RWPE2 (cell line): Measurements from ENCODE around the gene PADI3.

Experiments
- ATAC-seq: fragments of 200-7000 bp; cut with Tn5 transposase; 3 replicates; pipeline ENCODE4 v1.9.1; 2021; ENCODE audit warnings: low read depth
- DNase-seq: peaks from one replicate; pipeline ENCODE4 v3.0.0-alpha.2; 2020; ENCODE audit warnings: low spot score
- H3K27ac ChIP-seq: fragments of 450-650 bp; 2 replicates; pipeline ENCODE4 v1.5.1; 2017; ENCODE audit warnings: mild to moderate bottlenecking; ENCODE audit not compliant: poor library complexity, severe bottlenecking
- H3K27me3 ChIP-seq: fragments of 250-450 bp; sonication (Bioruptor Pico); 2 replicates; pipeline ENCODE4 v1.5.1; 2021; ENCODE audit warnings: mild to moderate bottlenecking, moderate library complexity; ENCODE audit not compliant: insufficient read depth, poor library complexity, severe bottlenecking
- H3K36me3 ChIP-seq: fragments of 250-450 bp; sonication (Bioruptor Pico); 2 replicates; pipeline ENCODE4 v1.5.1; 2020; ENCODE audit warnings: low read depth, mild to moderate bottlenecking, moderate library complexity
- H3K4me1 ChIP-seq: fragments of 250-450 bp; sonication (Bioruptor Pico); 2 replicates; pipeline ENCODE4 v1.5.1; 2021; ENCODE audit warnings: mild to moderate bottlenecking, moderate library complexity; ENCODE audit not compliant: insufficient read depth, poor library complexity, severe bottlenecking
- H3K4me3 ChIP-seq: fragments of 250-450 bp; sonication (Bioruptor Pico); 2 replicates; pipeline ENCODE4 v1.5.1; 2021; ENCODE audit warnings: mild to moderate bottlenecking, moderate library complexity; ENCODE audit not compliant: severe bottlenecking
- H3K9me3 ChIP-seq: fragments of 250-450 bp; sonication (Bioruptor Pico); 2 replicates; pipeline ENCODE4 v1.5.1; 2021; ENCODE audit warnings: mild to moderate bottlenecking, moderate library complexity; ENCODE audit not compliant: severe bottlenecking
- TF ChIP-seq, protein P1 (sequence below): fragments of 450-650 bp; IDR thresholded peaks from one replicate; pipeline ENCODE4 v1.5.1; 2017; ENCODE audit warnings: mild to moderate bottlenecking, moderate library complexity; ENCODE audit not compliant: poor library complexity, severe bottlenecking

The PADI3 gene, protein sequence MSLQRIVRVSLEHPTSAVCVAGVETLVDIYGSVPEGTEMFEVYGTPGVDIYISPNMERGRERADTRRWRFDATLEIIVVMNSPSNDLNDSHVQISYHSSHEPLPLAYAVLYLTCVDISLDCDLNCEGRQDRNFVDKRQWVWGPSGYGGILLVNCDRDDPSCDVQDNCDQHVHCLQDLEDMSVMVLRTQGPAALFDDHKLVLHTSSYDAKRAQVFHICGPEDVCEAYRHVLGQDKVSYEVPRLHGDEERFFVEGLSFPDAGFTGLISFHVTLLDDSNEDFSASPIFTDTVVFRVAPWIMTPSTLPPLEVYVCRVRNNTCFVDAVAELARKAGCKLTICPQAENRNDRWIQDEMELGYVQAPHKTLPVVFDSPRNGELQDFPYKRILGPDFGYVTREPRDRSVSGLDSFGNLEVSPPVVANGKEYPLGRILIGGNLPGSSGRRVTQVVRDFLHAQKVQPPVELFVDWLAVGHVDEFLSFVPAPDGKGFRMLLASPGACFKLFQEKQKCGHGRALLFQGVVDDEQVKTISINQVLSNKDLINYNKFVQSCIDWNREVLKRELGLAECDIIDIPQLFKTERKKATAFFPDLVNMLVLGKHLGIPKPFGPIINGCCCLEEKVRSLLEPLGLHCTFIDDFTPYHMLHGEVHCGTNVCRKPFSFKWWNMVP

GRCh38 chr1:17248781-17249180 lies at the start of gene PADI3:
PADI3 (plus strand) TSS chr1:17249098; CDS start chr1:17249138, 40 bp downstream.
- no peaks in the 10 kb centered on the region for H3K9me3 ChIP-seq
- DNase-seq (no peak), ATAC-seq (peak; percentile 21; the same call in 1 of the 3 replicates)
- H3K27ac ChIP-seq: peak within 1 kb of the TSS; percentile 80
- H3K4me3 ChIP-seq: peak within 1 kb of the TSS; percentile 4
- H3K4me1 ChIP-seq: peaks cover 49% of the 10 kb centered on the region
- TF ChIP-seq, protein P1, sequence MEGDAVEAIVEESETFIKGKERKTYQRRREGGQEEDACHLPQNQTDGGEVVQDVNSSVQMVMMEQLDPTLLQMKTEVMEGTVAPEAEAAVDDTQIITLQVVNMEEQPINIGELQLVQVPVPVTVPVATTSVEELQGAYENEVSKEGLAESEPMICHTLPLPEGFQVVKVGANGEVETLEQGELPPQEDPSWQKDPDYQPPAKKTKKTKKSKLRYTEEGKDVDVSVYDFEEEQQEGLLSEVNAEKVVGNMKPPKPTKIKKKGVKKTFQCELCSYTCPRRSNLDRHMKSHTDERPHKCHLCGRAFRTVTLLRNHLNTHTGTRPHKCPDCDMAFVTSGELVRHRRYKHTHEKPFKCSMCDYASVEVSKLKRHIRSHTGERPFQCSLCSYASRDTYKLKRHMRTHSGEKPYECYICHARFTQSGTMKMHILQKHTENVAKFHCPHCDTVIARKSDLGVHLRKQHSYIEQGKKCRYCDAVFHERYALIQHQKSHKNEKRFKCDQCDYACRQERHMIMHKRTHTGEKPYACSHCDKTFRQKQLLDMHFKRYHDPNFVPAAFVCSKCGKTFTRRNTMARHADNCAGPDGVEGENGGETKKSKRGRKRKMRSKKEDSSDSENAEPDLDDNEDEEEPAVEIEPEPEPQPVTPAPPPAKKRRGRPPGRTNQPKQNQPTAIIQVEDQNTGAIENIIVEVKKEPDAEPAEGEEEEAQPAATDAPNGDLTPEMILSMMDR: no peak
- no peaks in the 10 kb centered on the region for H3K36me3 ChIP-seq
- H3K27me3 ChIP-seq: no peaks in the 10 kb centered on the region

GRCh38 chr1:17199267-17200044 lies 49.4 kb upstream of the PADI3 start:
- ATAC-seq: no peak
- Histone ChIP-seq H3K36me3 (no peaks in the 10 kb centered on the region), H3K4me1 (peaks cover 6% of the 10 kb centered on the region), H3K9me3 (no peaks in the 10 kb centered on the region), H3K27me3 (no peaks in the 10 kb centered on the region), H3K4me3 (no peak overlapping the region), H3K27ac (peak overlapping the region; percentile 12)
- DNase-seq: no peak
- TF ChIP-seq, protein P1: no peak

DNA sequence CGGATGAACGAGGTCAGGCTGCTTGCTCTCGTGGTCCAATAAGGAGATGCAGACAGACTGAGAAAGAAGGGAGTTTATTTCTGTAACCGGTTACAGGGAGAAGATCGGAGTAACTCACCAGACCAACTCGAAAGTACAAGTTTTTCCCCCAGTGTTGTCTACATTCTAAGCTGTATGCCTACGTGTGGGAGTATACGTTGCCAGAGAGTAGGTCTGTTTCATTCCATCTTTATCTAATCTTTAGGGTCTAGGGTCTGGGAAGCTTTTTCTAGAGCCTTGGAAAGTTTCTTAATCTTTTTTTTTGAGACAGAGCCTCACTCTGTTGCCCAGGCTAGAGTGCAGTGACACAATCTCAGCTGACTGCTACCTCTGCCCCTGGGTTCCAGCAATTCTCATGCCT lies 48.7 kb upstream of the PADI3 start:
- DNase-seq (no peak), ATAC-seq (no peak)
- Histone ChIP-seq H3K4me1 (peaks cover 6% of the 10 kb centered on the region), H3K36me3 (no peaks in the 10 kb centered on the region), H3K27me3 (no peaks in the 10 kb centered on the region), H3K4me3 (no peak overlapping the region), H3K9me3 (no peaks in the 10 kb centered on the region), H3K27ac (peak overlapping the region; percentile 12)
- TF ChIP-seq, protein P1: no peak

- Histone ChIP-seq H3K4me1 (peaks cover 6% of the 10 kb centered on the region), H3K27me3 (no peaks in the 10 kb centered on the region), H3K27ac (peak overlapping the region; percentile 12), H3K36me3 (no peaks in the 10 kb centered on the region), H3K4me3 (no peak overlapping the region), H3K9me3 (no peaks in the 10 kb centered on the region)
- TF ChIP-seq, protein P1: no peak
- ATAC-seq: no peak
- no peak for DNase-seq
Measured at GRCh38 chr1:17200756-17201155, 48.1 kb upstream of the PADI3 start.
